GOT3 (cell line): ENCODE data around the gene NOP14.
"Not testable (repeated sequence)": the region's sequence is repeated elsewhere in the genome, so short reads cannot be mapped to it uniquely, and the experiment has no call there.

Source experiments
- DNase-seq: peaks from one replicate; lab custom pipeline; 2025; ENCODE audit warnings: mixed read lengths; lab: John Stamatoyannopoulos, UW

Gene NOP14

DNA sequence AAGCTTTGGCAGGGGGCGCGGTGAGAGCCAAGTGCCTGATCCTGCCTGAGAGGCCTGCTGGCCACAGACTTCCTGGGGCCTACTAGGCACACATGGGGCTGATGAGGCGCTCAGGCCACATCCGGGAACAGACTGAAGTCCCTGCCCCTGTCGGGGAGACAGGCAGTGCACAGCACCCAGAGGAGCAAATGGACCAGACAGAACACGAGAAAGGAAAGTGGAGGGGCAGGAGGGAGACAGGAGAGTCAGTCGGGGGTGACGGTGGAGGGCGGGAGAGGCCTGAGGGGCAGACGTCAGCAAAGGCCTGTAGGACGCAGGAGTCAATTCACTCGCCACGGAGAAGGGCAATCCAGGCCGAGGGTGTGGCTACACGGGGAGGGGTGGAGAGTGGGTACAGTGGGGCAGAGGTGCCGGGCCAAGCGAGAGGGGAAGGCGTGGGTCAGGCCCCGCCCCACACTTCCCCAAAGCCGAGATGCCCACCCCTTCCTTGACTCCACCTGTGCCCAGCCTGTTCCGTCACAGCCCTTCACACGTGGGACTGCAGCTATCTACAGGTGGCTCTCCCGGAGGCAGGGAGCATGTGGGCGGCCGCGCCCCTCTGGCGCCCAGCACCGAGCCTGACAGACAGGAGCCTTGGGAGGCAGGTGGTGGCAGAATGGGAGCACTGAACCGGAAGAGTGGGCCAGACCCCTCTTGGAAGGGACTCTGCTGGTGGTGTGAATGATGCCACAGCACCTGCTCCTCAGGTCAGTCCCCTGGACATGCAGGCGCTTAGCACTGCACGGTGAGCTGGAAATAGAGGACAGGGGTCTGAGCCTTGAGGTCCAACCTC lies 20.5 kb downstream of the NOP14 start:
- DNase-seq = no peak

GRCh38 chr4:2942037-2942531 lies 21.1 kb downstream of the NOP14 start:
- DNase-seq = no peak

GRCh38 chr4:2941138-2942036 lies 21.8 kb downstream of the NOP14 start:
- no peak for DNase-seq

GRCh38 chr4:2940267-2941137 lies 22.7 kb downstream of the NOP14 start:
- DNase-seq = no peak

DNA sequence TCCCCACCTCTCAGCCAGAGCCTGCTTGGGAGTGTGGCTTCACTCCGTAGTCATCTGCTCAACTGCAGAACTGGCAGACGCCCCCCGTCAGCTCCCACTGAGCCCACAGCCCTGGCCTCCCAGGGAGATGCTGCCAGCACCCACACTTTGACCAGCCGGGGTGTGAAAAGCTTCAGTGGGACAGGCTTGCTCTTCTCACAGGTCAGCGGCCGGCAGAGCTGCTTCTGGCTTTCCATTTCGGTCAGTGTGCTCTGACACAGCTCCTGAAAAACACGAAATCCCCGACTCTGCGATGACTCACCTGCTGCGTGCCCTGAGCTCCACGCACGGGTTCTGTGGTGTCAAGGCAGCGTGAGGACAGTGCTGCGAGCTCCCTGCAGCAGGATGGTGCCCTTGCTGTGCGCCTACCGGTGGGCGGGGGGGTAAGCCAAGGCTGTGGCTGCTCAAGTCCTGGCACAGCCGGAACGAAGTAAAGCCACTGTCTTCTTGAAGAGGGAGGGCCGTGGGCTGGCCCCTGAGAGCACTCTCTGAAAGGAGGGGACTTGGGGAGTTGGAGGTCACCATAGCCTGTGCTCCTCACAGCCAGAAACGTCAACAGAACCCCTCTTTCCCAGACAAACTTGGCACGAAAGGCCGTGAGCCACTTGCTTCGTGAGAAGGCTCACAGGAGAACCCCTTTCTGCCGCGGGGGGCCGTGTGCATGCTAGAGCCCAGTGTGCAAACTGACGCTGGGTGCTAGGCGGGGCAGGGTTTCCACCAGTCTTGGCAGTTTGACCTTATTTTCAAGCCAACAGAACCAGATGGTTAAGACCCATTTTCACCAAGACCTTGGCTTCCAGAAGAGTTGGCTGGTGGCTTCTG lies 23.6 kb downstream of the NOP14 start:
- no peak for DNase-seq

- DNase-seq = no peak
Measured at GRCh38 chr4:2938906-2939305, 24.3 kb downstream of the NOP14 start.

- not testable (repeated sequence) for DNase-seq
Measured at GRCh38 chr4:2938411-2938810, 24.8 kb downstream of the NOP14 start.

GRCh38 chr4:2937986-2938385 lies 25.2 kb downstream of the NOP14 start:
- no peak for DNase-seq

GRCh38 chr4:2937146-2937857 lies 25.9 kb downstream of the NOP14 start:
- no peak for DNase-seq

GRCh38 chr4:2936773-2937145 lies 26.4 kb downstream of the NOP14 start:
- DNase-seq = peak; percentile 24

DNA sequence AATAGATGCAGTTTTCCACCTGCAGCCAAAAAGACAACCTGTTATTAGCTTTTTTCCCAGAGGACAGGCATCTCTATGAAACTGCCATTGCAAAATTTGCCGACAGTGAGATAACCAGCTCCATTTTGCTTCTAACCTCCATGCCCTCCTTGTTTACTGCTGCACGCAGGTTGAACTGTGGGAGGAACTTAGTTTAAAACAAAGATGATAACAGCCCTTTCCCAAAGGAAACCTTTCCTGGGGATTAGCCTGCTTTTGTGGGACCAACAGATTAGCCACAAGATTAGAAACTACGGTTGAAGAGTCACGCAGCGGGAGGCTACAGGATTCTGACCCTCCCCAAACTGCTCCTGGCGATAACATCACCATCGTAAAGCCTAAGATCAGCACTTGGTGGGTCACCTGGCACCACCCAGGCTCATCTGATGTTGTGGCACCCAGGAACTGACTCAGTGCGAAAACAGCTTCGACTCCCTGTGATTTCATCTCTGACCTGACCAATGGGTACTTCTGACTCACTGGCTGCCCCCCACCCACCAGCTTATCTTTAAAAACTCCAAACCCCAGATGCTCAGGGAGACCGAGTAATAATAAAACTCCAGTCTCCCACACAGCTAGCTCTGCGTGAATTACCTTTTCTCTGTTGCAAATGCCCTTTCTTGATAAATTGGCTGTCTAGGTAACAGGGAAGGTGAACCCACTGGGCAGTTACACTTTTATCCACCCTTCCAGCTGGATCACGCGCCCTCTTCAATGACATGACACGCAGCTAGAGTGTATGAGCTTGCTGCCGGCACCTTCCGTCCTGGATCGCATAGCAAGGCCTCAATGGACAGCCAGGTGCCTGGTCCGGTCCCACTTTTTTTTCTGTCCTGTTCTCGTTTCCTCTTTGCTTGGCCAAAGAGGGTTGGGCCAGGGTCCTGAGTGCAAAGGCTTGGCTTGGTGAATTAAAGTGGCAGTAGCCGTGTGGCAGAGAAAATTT lies 27.2 kb downstream of the NOP14 start:
- no peak for DNase-seq

DNA sequence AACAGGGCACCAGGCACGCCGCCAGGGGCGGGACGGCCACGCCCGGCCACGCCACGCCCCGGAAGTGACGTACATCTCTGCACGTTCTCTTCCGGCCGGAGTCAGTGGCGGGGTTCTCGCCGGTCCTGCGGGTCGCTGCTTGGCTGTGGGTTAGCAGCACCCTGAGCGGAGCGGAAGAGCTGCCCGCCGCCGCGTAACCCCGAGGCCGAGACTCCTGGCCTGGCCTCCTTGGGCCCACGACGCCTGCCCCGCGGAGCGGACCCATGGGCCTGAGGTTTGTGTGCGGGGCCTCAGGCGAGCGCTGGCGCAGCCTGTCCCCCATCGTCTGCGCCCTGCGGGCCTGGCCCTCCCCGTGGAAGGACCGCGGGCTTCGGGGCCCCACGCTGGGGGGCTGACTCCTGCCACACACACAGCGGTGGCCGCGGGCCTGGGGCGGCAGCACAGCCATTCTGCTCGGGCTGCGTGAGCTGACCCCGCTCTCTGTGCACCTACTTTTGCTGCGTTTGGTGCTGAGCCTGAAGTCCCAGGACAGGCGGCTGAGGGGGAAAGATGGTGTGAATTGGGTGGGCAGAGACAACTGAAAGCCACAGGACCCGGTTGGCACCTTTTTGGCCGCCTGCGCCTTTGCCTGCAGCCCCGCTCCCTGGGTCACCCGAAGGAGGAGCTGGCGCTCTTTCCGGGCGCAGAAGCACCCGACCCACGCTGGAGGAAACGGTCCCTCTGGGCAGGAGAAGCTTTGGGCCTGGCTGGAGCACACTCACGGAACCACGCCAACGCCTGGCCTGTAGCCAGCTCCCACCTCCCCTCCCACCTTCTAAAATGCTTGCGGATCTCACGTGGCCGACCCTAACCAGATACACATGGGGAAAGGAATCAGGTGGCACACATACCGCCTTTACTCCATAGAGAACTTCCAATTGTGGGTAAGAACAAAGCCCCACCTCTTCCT lies 28.1 kb downstream of the NOP14 start:
- peak; percentile 67 for DNase-seq

DNA sequence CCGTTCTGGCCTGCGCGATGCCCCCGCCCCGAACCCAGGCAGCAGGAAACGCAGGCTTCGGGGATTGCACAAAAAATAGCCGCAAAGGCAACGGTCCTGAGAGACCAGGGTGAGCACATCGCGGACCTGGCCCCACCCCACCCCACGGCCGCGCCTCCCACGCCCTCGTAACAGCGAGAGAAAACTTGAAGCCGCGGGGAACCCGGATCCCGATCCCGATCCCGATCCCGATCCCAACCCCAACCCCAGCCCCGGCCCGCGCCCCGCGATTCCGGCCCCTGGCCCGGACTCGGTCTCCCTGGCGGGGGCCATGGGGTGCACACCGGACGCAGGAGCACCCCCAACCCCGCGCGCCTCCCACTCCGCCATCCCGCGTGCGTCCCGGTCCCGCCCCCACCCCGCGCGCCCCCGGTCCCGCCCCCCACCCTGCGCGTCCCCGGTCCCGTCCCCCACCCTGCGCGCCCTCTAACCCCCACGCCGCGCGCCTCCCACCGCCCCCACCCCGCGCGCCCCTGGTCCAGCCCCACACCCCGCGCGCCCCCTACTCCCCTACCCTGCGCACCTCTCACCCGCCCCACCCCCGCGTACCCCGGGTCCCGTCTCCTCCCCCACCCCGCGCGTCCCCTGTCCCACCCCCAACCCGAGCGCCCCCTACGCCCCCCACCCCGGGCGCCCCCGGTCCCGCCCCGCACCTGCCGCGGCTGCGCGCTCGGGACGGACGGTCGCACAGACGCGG lies 29.0 kb downstream of the NOP14 start:
- DNase-seq = peak; percentile 21

GRCh38 chr4:2933566-2934076 lies 29.6 kb downstream of the NOP14 start:
- no peak for DNase-seq

DNA sequence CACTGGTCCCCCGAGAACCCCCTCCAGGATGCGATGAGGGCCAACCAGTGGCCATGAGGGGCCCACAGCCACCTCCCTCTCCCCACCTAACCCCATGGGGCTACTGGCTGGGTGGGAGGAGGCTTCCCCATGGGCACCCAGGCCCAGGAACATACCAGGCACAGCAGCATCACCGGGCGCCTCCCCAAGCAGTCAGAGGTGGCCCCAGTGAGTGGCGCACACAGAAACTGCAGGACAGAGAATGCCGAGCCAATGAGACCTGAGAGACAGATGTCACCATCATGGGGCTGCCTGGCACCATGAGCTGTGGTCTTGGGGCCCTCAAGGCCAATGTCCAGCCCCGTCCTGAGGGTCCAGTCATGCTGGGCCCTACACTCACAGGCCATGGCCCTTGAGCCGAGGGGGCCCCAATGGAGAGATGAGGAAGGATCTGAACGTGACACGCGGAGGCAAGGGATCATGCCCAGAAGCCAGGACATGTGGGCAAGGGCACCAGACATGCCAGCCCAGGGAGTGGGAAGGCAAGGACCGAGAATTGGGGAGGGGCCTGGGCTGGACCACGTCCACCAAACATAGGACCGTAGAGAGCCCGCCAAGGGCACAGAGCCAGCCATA lies 30.1 kb downstream of the NOP14 start:
- DNase-seq = no peak

DNA sequence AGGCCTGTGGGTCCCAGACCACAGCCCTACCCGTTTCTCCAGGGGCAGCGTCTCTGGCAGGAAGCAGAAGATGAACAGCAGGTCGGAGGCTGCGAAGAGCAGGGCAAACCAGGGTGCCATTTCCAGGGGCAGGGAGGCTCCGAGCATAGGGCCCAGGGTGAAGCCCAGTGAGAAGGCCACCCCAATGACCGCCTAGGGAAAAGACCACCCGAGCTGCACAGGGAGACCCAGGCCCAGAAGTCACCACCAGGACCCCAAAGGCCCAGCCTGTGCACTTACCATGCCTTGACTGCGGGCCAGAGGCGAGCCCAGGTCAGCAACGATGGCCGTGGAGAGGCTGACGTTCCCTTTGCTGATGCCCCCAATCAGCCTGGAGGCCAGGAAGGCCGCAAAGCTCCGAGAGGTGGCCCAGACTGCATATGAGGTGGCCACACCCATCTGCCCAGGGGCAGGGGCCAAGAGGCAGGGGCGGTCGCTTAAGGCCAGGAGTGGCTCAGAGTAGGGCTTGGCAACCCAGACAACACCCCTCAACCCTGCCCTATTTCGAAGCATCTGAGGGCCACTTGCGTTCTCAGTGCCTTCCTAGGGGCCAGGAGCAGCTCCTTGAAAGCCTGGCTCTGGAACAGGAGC lies 30.8 kb downstream of the NOP14 start:
- DNase-seq = no peak
